NCI-H1436 (cell line): ENCODE data around the gene CAMK1.
"Not testable (repeated sequence)": the region's sequence is repeated elsewhere in the genome, so short reads cannot be mapped to it uniquely, and the experiment has no call there.

Experiments used
- DNase-seq: peaks from one replicate; lab custom pipeline; 2025; lab: John Stamatoyannopoulos, UW

Gene CAMK1

DNA sequence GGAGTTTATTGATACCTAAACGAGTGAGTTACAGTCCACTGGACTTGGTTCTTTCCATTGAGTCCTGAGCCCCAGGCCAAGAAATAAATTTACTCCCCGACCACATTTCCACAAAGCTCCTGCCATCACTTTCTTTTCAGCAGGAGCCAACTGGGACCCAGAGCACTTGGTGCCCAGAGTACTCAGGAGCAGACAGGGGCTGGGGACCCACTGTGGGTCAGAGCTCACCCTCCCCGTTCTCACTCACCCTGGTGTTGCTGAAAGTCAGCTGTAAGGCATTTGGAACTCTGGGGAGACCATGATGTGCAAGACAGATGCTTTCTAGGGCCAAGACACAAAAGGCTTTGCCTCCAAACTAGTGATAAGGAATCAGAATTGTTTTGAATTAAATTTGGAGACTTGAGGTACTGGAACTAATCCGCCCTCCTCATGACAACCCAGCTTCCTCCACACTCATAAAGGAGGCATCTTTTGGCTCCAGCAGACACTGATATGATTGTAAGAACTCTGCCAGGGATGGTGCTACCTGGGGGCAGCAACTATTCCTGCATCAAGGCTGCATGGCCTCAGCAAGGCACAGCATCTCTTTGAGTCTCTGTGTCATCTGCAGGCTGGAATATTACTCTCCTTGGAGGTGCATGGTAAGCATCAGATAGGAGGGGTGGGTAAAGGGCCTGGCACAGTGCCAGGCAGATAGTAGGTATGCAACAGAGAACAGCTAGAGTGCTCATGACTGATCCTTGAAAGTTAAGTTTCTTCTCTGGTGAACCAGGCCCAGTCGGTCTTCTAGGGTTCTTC, 7.3 kb upstream of the CAMK1 start:
- DNase-seq, result no peak

DNA sequence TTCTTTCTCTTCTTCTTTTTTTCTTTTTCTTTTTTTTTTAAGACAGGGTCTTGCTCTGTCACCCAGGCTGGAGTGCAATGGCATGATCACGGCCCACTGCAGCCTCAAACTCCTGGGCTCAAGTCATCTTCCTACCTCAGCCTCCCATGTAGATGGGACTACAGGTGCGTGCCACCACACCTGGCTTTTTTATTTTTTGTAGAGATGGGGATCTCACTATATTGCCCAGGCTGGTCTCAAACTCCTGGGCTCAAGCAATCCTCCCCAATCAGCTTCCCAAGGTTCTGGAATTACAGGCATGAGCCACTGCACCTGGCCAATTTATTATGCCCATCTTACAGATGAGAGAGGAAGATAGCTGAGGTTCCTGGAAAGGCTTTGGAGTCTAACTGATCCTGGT, 1.3 kb upstream of the CAMK1 start:
- not testable (repeated sequence) for DNase-seq

DNA sequence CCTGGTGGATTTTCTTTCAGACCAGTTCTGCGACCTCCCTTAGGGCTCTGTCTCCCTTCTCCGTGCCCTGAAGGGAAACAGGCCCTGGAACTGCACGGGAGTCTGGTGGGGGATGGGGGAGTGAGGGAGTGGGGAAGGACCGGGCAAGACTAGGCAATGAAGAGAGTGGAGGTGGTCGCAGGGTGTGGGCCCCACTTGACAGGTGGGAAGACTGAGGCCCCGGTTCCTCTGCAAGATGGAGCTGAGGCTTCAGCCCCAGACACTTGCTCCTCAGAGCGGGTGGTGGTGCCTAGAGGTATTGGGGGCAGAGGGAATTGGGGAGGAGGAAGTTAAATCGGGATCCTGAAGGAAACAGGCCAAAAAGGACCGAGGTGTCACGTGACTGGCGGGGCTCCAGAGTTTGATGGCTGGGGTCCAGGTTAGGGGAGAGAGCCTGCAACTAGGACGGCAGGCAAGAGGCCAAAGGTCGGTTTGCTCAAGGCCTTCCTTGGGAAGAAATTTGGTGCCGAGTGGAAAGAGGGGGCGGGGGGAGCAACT, 597 bp upstream of the CAMK1 start:
- no peak for DNase-seq

DNA sequence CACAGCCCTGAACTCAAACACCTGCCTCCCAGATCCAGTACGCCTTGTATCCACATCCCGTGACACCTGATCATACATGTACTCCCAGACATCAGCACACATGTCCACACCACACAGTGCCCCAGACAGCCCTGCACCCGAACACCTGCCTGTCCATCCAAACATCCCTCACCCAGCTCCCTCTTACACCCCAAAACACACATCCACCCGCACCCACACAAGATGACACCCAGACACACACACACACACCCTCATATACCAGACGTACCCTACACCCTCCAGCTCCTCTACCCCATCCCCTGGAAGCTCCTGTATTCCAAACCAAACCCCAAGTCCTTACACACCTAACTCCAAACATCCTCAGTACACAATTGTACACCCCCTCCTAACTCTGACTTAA, 735 bp downstream of the CAMK1 start:
- no peak for DNase-seq

DNA sequence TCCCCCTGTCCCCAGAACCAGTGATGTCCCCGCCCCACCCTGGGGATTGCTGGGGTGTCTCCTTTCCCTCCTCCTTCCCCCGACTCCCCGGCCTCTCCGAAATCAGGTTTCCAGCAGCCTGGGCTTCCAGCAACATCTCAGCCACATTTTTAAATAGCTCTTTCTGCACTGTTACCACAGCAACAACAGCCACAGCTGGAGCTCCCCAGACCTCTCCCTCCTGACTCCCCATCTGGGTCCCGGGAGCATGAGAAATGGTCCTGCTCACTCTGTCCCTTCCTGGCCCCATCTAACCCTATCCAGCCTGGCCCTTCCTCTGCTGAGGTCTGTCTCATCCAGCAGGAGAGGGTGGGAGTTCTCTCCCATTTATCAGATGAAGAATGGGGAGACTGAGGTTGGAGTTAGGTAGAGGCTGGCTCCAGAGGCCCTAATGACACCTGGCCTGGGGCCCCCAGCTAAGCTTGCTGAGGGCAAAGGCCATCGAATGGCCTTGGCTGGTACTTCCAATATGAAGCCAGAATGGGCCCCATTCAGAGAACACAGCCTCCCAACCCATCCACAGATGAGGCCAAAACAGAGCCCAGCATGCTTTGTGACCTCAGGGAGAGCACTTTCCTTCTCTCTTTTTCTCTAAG, 1.5 kb downstream of the CAMK1 start:
- no peak for DNase-seq

DNA sequence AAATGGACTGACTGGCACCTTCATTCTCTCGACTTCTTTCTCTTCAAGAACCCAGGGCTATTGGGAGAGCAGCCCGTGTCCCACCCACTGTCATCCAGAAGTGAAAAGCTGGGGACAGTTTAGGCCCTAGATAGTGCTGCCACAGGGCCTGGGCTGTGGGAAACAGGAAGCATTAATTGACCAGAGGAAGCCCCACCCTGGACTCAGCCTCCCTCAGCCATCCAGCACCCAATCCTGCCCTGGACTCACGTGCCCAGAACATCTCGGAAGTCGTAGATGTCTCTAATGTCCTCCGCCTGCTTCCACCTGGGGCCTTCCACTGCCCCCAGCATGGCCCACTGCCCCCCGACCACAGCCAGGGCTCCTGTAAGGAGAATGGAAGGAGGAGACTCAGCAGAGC, 2.3 kb downstream of the CAMK1 start:
- no peak for DNase-seq

DNA sequence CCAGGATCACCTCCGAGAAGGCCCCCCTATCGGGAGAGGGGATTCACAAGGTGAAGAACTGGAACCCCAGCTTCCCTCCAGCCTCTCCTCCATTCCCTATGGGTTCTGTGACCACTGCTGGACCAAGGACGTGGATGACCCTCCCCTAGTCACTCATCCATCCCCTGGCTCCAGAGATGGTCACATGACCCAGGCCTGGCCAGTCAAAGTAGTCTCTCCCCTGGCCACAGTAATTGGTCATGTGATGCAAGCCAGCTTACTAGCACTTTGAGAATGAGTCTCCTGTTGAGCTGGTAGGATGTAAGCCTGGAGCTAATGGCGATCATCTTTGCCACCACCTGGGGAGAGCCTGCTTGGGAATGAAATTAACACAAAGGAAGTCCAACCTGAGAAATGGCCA, 3.9 kb downstream of the CAMK1 start:
- DNase-seq, result no peak

DNA sequence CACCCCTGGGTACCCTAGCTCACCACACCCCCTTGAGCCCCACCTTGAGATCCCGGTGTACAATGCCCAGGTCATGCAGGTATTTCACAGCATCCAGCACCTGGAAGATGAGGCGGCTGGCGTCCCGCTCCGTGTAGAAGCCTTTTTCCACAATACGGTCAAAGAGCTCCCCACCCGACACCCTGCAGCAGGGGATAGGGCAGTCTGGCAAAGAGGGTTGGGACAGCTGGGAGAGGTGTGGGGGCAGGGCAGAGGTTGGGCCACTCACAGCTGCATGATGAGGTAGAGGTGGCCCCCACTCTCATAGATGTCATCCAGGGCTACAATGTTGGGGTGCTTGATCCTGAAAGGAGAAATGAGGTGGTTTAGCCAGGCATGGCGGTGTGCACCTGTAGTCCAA, 6.9 kb downstream of the CAMK1 start:
- DNase-seq, result no peak

DNA sequence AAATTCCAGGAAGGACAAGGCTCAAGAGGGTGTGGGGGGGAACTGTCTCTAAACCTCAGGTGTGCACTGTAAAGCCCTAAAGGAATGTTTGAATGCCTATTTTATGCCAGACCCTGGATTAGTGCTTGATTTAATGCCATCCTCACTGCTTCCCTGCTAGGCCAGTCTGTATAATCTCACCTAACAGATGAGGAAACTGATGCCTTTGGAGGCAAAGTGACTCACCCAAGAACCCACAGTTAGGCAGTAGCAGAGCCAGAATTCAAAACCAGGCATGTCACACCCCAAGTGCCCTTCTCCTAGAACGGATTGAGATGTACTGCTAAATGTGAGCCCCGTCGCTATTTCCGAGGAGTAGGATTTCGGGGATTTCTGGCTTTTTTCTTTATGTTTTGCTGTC, 7.8 kb downstream of the CAMK1 start:
- DNase-seq, result no peak

DNA sequence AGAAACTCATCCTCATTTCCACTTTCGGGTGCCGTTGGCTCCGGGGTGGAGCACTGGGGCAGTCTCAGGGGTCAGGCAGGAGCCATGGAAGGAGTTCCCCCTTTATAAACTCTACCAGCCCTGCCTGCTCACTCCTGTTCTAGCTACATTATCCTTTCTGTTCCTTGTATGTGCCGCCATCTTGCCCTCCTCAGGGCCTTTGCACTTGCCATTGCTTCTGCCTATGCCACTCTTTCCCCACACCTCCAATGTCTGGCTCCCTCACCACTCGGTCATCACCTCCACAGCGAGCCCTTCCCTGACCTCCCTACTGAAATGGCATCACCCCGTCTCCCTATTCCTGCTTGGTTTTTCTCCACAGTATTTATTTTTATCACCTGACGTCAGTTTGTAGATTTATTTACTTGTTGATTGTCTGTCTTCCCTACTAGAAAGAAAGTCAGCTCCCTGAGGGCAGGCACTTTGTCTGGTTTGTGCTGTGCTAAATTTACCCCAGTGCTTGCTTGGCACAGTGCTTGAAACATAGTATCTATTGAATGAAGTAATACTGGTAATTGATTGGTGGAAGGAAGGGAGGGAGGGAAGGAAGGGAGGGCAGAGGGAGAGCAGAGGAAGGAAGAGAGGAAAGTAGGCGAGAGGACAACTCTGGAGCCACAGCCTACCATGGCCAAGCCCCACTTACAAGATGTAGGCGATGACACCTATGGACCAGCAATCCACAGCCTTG, 8.8 kb downstream of the CAMK1 start:
- no peak for DNase-seq

DNA sequence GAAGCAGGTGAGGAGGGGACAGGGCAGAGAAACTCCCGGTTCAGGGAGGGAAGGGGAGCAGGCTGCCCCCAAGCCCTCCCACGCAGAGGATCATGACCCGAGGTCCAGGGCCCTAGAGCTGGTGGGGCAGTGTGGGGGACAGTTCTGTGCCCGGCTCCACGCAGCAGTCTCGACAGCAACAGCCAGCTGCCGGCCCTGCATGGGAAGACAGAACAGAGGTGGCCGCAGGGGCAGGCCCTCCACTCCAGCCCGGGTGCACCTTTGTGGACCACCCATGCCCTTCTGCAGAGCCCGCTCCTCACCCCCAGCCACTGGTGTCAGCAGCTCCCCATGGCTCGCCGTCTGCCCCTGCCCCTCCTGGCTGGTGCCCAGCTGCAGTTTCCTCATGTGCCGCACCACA, 12.3 kb downstream of the CAMK1 start:
- no peak for DNase-seq

DNA sequence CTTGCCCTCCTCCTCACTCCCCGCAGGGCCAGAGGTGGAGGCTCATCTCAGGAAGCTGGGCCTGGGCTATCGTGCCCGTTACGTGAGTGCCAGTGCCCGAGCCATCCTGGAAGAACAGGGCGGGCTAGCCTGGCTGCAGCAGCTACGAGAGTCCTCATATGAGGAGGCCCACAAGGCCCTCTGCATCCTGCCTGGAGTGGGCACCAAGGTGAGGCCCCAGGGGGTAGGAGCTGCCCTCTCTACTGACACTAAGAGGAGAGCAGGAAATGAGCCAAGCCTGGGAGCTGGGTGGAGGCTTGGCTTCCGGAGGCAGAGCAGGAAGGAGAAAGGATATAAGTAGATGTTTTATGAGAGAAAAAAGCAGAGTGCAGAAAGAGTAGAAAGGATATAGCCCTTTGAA, 15.1 kb downstream of the CAMK1 start:
- no peak for DNase-seq

DNA sequence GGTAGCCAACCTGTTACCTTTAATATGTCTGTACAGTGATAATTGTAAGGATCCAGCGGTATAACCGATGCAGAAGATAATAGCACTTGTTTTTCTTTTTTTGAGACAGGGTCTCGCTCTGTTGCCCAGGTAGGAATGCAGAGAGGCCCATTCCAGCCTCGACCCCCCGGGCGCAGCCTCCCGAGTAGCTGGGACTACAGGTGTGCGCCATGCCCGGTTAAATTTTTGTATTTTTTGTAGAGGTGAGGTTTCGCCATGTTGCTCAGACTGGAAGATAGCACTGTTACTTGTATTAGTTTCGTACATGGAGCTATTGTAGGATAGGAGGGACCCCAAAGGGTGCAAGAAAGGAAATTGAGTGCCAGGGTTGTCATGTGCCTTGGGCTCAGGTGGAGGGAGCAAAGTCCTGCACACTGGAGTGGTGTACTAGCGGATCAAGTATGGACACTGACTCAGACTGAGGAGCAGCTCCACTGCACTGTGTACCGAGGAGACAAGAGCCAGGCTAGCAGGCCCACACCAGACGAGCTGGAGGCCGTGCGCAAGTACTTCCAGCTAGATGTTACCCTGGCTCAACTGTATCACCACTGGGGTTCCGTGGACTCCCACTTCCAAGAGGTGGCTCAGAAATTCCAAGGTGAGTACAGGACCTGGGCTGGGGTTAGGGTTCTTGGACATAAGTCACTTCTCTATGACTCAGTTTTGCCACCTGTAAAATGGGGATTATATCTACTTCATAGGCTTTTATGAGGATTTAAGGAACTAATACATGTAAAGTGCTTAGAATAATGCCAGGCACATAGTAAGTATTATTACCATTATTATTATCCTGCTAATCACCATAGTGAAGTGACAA, 19.0 kb downstream of the CAMK1 start:
- DNase-seq, result no peak

DNA sequence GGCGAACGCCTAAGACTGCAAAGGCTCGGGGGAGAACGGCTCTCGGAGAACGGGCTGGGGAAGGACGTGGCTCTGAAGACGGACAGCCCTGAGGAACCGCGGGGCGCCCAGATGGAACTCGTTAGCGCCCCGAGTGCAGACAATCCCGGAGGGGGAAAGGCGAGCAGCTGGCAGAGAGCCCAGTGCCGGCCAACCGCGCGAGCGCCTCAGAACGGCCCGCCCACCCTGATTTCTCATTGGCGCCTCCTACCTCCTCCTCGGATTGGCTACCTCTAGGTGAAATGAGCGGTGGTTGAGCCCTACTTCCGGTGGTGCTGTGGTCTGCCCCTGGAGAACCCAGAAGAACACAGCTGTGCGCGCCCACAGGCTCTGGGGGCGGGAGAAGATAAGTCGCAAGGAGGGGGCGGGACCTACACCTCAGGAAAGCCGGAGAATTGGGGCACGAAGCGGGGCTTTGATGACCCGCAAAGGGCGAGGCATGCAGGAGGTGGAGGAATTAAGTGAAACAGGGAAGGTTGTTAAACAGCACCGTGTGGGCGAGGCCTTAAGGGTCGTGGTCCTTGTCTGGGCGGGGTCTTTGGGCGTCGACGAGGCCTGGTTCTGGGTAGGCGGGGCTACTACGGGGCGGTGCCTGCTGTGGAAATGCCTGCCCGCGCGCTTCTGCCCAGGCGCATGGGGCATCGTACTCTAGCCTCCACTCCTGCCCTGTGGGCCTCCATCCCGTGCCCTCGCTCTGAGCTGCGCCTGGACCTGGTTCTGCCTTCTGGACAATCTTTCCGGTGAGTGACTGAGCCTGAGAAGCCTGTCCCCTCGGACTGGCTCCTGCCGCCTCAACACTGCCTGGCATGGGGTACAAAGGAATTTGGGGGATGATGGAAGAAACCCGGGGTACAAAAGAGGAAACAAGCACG, 19.8 kb downstream of the CAMK1 start, which contains the start of gene OGG1:
Gene OGG1 (plus strand): TSS at position 308 of the 911 bp plus-strand sequence. CDS start 335 bp downstream, at position 643.
- peak; percentile 89 for DNase-seq

DNA sequence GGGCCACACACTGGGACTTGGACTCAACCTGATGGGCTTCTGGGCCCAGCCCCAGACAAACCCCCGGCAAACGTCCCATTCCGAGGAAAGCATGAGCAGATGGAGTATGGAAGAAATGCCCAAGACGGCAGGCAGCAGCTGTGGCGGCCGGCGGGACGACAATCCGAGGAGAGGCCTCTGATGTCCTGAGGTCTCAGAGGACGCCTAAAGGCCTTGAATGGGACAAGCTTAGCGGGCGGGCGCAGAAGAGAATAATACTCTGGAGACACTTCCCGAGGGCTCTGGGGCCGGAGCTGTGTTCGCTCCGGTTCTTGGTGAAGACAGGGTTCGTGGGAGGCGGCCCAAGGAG, 20.5 kb downstream of the CAMK1 start:
- no peak for DNase-seq

DNA sequence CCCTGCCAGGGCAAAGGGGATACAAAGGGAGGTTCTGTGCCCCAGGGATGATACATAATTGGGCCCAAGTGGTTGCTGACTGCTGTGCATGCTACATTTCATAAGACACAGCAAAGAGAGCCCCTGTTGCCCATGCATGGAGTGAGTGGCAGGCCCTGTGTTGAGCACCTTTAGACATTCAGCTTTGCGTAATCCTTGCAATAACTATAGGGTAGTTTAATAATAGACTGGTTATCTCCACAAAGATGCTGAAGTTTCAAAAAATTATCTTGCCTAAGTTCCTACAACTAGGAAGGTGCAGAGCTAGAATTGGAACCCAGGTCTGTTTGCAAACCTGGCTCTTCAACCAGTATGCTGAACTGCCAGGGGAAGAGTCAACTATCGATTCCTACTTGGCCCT, 21.7 kb downstream of the CAMK1 start:
- no peak for DNase-seq

DNA sequence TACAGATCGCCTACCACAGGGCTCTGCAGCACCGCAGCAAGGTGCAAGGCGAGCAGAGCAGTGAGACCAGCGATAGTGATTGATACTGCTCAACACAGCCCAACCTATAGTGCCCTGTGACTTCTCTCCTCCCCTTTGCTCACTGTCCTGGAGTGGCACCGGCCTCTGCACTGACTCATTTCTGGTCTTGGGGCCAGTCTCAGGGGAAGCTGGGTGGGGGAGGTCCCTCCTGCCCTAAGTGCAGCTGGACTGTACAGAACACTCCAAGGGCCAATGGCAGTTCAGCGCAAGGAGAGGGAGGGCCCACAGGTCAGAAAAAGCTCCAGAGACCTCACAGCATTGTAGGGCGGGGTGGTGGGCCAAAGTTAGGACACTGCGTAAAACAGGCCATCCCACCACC, 22.5 kb downstream of the CAMK1 start:
- DNase-seq, result no peak

DNA sequence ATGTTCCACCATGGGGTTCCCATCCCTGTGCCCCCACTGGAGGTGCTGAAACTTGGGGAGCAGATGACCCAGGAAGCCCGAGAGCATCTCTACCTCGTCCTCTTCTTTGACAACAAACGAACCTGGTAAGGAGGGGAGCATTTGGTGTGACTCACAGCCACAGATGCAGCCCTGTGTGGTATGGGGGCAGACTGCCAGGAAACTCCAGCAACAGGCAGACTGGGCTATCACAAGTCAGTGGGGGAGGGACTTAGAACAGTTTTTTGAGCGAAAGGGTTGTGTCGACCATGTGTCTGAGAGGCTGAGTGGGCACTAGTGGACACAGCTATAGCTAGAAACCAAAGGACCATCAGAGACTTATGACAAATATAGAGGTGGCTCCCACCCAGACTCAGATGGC, 23.4 kb downstream of the CAMK1 start:
- no peak for DNase-seq

DNA sequence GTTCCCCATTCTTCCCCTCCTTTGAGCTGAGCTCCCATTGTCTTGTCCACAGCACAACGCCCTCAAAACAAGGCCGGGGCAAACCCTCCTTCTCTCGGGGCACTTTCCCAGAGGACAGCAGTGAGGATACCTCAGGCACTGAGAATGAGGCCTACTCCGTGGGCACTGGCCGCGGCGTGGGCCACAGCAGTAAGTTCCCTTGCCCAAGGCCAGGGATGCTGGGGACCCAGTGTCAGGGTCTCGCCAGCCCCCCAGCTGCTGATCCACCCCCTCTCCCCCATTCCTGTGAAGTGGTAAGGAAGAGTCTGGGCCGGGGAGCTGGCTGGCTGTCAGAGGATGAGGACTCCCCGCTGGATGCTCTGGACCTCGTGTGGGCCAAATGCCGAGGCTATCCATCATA, 24.2 kb downstream of the CAMK1 start:
- DNase-seq, result no peak

DNA sequence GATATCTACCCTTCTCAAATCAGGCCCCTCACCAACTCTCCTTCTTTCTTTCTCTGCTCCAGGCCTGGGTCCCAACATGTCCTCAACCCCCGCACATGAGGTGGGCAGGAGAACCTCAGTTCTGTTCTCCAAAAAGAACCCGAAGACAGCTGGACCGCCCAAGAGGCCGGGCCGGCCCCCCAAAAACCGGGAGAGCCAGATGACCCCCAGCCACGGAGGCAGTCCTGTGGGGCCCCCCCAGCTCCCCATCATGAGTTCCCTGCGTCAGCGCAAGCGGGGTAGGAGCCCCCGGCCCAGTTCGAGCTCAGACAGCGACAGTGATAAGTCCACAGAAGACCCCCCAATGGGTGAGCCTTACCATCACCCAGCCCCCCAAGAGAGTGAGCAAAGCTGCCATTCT, 25.6 kb downstream of the CAMK1 start:
- no peak for DNase-seq

DNA sequence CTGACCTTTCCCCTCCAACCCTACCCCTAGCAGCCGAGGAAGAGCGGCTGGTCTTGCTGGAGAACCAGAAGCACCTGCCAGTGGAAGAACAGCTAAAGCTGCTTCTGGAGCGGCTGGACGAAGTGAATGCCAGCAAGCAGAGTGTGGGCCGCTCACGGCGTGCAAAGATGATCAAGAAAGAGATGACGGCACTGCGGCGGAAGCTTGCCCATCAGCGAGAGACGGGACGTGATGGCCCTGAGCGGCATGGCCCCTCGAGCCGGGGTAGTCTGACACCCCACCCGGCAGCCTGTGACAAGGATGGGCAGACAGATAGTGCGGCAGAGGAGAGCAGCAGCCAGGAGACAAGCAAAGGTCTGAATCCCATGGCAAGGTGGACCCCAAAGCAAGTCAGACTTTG, 26.2 kb downstream of the CAMK1 start:
- DNase-seq, result no peak
